CD4-positive, alpha-beta T cell treated with Interleukin-17A for 4 hours (primary cell): ENCODE data around the gene TAP2.
"Not testable (repeated sequence)": the region's sequence is repeated elsewhere in the genome, so short reads cannot be mapped to it uniquely, and the experiment has no call there.

ENCODE experiments used
- DNase-seq: peaks from one replicate; pipeline ENCODE4 v3.0.0-alpha.2; 2020; ENCODE audit warnings: mixed read lengths

TAP2 gene

GRCh38 chr6:32838114-32838958 lies at the start of gene TAP2:
Gene TAP2, minus strand, starts transcription at chr6:32838739. Its CDS starts 506 bp downstream, at chr6:32838233.
- DNase-seq: peak; percentile 99

- no peak for DNase-seq
These were observed 49.1 kb upstream of the TAP2 start for GRCh38 chr6:32887616-32888015.

- DNase-seq: no peak
These were observed 48.3 kb upstream of the TAP2 start for GRCh38 chr6:32886681-32887383.

- no peak for DNase-seq
These were observed 47.3 kb upstream of the TAP2 start for GRCh38 chr6:32885698-32886286.

- no peak for DNase-seq
These were observed 45.2 kb upstream of the TAP2 start for GRCh38 chr6:32883789-32884188.

GRCh38 chr6:32882879-32883250 lies 44.3 kb upstream of the TAP2 start:
- DNase-seq: no peak

GRCh38 chr6:32880962-32881361 lies 42.4 kb upstream of the TAP2 start:
- DNase-seq: not testable (repeated sequence)

GRCh38 chr6:32879691-32880090 lies 41.2 kb upstream of the TAP2 start:
- no peak for DNase-seq

- no peak for DNase-seq
These were observed 38.1 kb upstream of the TAP2 start for GRCh38 chr6:32876603-32877002.

GRCh38 chr6:32873947-32874346 lies 35.4 kb upstream of the TAP2 start:
- DNase-seq: not testable (repeated sequence)

GRCh38 chr6:32868257-32868788 lies 29.8 kb upstream of the TAP2 start:
- DNase-seq: peak; percentile 92

GRCh38 chr6:32867554-32868256 lies 29.2 kb upstream of the TAP2 start:
- DNase-seq: no peak

GRCh38 chr6:32867022-32867477 lies 28.5 kb upstream of the TAP2 start:
- no peak for DNase-seq

GRCh38 chr6:32865724-32866443 lies 27.3 kb upstream of the TAP2 start:
- DNase-seq: no peak

- no peak for DNase-seq
These were observed 24.2 kb upstream of the TAP2 start for GRCh38 chr6:32862725-32863124.

- no peak for DNase-seq
These were observed 22.1 kb upstream of the TAP2 start for GRCh38 chr6:32860674-32861073.

GRCh38 chr6:32858194-32858593 lies 19.7 kb upstream of the TAP2 start:
- DNase-seq: no peak

- no peak for DNase-seq
These were observed 18.8 kb upstream of the TAP2 start for GRCh38 chr6:32857156-32857891.

- DNase-seq: no peak
These were observed 17.1 kb upstream of the TAP2 start for GRCh38 chr6:32855467-32856174.

GRCh38 chr6:32854376-32855178 lies 16.0 kb upstream of the TAP2 start:
- DNase-seq: peak; percentile 67
